H1 (cell line): ENCODE results near the gene RIMKLA. TPM values are rescaled to one million over a fixed set of nuclear protein-coding genes. Genes with fewer than 3 reads are reported as not detected.

Experiments
- CTCF ChIA-PET: fragments of 300-600 bp; sonication (Branson Sonifier 250); formaldehyde crosslinking; loops from one replicate; lab custom pipeline; 2021; ENCODE audit not compliant: partially characterized antibody; lab: Charles Lee
- POLR2A ChIA-PET: fragments of 300-600 bp; sonication (Branson Sonifier 250); formaldehyde crosslinking; loops from one replicate; lab custom pipeline; 2021; ENCODE audit warnings: inconsistent platforms; ENCODE audit not compliant: partially characterized antibody; lab: Charles Lee
- DNase-seq, 2 experiments: peaks; one replicate each; pipeline versions ENCODE4 v3.0.0 to v3.0.0-alpha.2; 2010 to 2022; ENCODE audit warnings: low spot score in 2 of 2, low read depth in 1 of 2, mixed read lengths in 1 of 2
- FAIRE-seq: peaks from 2 replicates; lab custom pipeline; 2011; peaks lifted over from hg19 to GRCh38; lab: Jason Lieb, UNC
- H2AFZ ChIP-seq: 2 replicates; pipeline ENCODE4 v1.8.1; 2012; ENCODE audit warnings: low read length, inconsistent platforms
- H2AK5ac ChIP-seq: 2 replicates; pipeline ENCODE4 v1.6.1; 2013; ENCODE audit warnings: low read depth, low read length
- H2BK120ac ChIP-seq: replicated peaks from 2 replicates; pipeline ENCODE3; 2013; ENCODE audit warnings: low read depth, low read length, inconsistent platforms
- H2BK12ac ChIP-seq: 2 replicates; pipeline ENCODE4 v1.6.1; 2013; ENCODE audit warnings: low read depth, low read length
- H2BK15ac ChIP-seq: 2 replicates; pipeline ENCODE4 v1.6.1; 2013; ENCODE audit warnings: low read length
- H2BK20ac ChIP-seq: 2 replicates; pipeline ENCODE4 v1.6.1; 2013; ENCODE audit warnings: low read length
- H2BK5ac ChIP-seq: 2 replicates; pipeline ENCODE4 v1.6.1; 2013; ENCODE audit warnings: low read depth, low read length
- H3K14ac ChIP-seq: 2 replicates; pipeline ENCODE4 v1.6.1; 2013; ENCODE audit warnings: inconsistent platforms; ENCODE audit not compliant: insufficient read length
- H3K18ac ChIP-seq: 2 replicates; pipeline ENCODE4 v1.6.1; 2013; ENCODE audit warnings: low read length; ENCODE audit errors: extremely low read depth
- H3K23ac ChIP-seq: 2 replicates; pipeline ENCODE4 v1.6.1; 2013; ENCODE audit warnings: inconsistent platforms; ENCODE audit not compliant: insufficient read length
- H3K23me2 ChIP-seq: 2 replicates; pipeline ENCODE4 v1.6.1; 2013; ENCODE audit warnings: low read depth, low read length
- H3K27ac ChIP-seq: 2 replicates; pipeline ENCODE4 v1.6.1; 2011; ENCODE audit warnings: low read depth, low read length, inconsistent platforms
- H3K27me3 ChIP-seq, 4 experiments: replicated peaks in 1 of 4; 1 replicate in 1 of 4; 2 replicates in 3 of 4; pipeline versions ENCODE4 v1.6.1 to v1.8.1; 2011 to 2013; ENCODE audit warnings: low read length in 3 of 4, mild to moderate bottlenecking in 3 of 4, inconsistent platforms in 2 of 4, mixed read lengths in 2 of 4, moderate library complexity in 1 of 4; ENCODE audit not compliant: control insufficient read depth in 3 of 4, insufficient read depth in 3 of 4; ENCODE audit errors: extremely low read depth in 1 of 4
- H3K36me3 ChIP-seq, 4 experiments: 2 replicates each; pipeline versions ENCODE4 v1.6.1 to v1.8.1; 2011 to 2013; ENCODE audit warnings: mild to moderate bottlenecking in 4 of 4, low read length in 3 of 4, moderate library complexity in 2 of 4, control low read depth in 1 of 4, inconsistent platforms in 1 of 4; ENCODE audit not compliant: insufficient read depth in 4 of 4, control insufficient read depth in 2 of 4
- H3K4ac ChIP-seq: replicated peaks from 2 replicates; pipeline ENCODE3; 2013; ENCODE audit warnings: low read length, low read depth, mixed read lengths, inconsistent platforms; ENCODE audit not compliant: insufficient read length
- H3K4me1 ChIP-seq, 4 experiments: replicated peaks in 1 of 4; 1 replicate in 1 of 4; 2 replicates in 3 of 4; pipeline versions ENCODE4 v1.6.1 to v1.8.1; 2011 to 2013; ENCODE audit warnings: low read length in 3 of 4, inconsistent platforms in 2 of 4, mixed read lengths in 1 of 4; ENCODE audit not compliant: insufficient read depth in 4 of 4, control insufficient read depth in 3 of 4
- H3K4me2 ChIP-seq, 2 experiments: 2 replicates each; pipeline versions ENCODE4 v1.6.1 to v1.8.1; 2011 to 2013; ENCODE audit warnings: low read depth in 2 of 2, low read length in 2 of 2, control low read depth in 1 of 2, inconsistent platforms in 1 of 2, mild to moderate bottlenecking in 1 of 2; ENCODE audit not compliant: insufficient read depth in 1 of 2
- H3K4me3 ChIP-seq, 4 experiments: fragments of 200-600, 300-600 bp in 1 of 4; sonication (generic), shearing (Covaris generic), sonication (Bioruptor Twin) in 1 of 4; 2 replicates each; pipeline versions ENCODE4 v1.5.1 to v1.8.1; 2011 to 2016; ENCODE audit warnings: low read length in 4 of 4, low read depth in 3 of 4, control low read depth in 2 of 4, inconsistent platforms in 2 of 4, mild to moderate bottlenecking in 2 of 4, mixed read lengths in 1 of 4, moderate library complexity in 1 of 4; ENCODE audit not compliant: insufficient read depth in 2 of 4; ENCODE audit errors: extremely low read depth in 1 of 4
- H3K56ac ChIP-seq: replicated peaks from 2 replicates; pipeline ENCODE3; 2013; ENCODE audit warnings: low read depth, mild to moderate bottlenecking, mixed read lengths, low read length, inconsistent platforms; ENCODE audit not compliant: insufficient read length
- H3K79me1 ChIP-seq: 2 replicates; pipeline ENCODE4 v1.6.1; 2013; ENCODE audit warnings: low read depth, low read length, control low read depth
- H3K79me2 ChIP-seq, 2 experiments: 2 replicates each; pipeline versions ENCODE4 v1.6.1 to v1.8.1; 2012 to 2013; ENCODE audit warnings: low read length in 2 of 2, mild to moderate bottlenecking in 2 of 2, inconsistent platforms in 1 of 2; ENCODE audit not compliant: insufficient read depth in 2 of 2, control insufficient read depth in 1 of 2
- H3K9ac ChIP-seq, 4 experiments: replicated peaks in 1 of 4; 1 replicate in 1 of 4; 2 replicates in 3 of 4; pipeline versions ENCODE4 v1.6.1 to v1.8.1; 2011 to 2013; ENCODE audit warnings: low read depth in 3 of 4, low read length in 3 of 4, control low read depth in 2 of 4, mild to moderate bottlenecking in 2 of 4, moderate library complexity in 2 of 4, inconsistent platforms in 1 of 4; ENCODE audit errors: extremely low read depth in 1 of 4
- H3K9me3 ChIP-seq, 2 experiments: 2 replicates each; pipeline versions ENCODE4 v1.6.1 to v1.8.1; 2012 to 2013; ENCODE audit warnings: mild to moderate bottlenecking in 2 of 2, moderate library complexity in 2 of 2, control low read depth in 1 of 2, inconsistent platforms in 1 of 2, low read depth in 1 of 2, low read length in 1 of 2, mixed read lengths in 1 of 2; ENCODE audit not compliant: insufficient read depth in 2 of 2
- H4K20me1 ChIP-seq, 2 experiments: replicated peaks in 1 of 2; 2 replicates each; pipeline versions ENCODE3 to v1.8.1; 2011 to 2013; ENCODE audit warnings: inconsistent platforms in 2 of 2, low read length in 2 of 2, mild to moderate bottlenecking in 1 of 2; ENCODE audit not compliant: insufficient read depth in 2 of 2, control insufficient read depth in 1 of 2
- H4K5ac ChIP-seq: 2 replicates; pipeline ENCODE4 v1.6.1; 2013; ENCODE audit warnings: low read length, low read depth, mixed read lengths, inconsistent platforms; ENCODE audit not compliant: insufficient read length
- H4K8ac ChIP-seq: 2 replicates; pipeline ENCODE4 v1.8.0; 2013; ENCODE audit warnings: mild to moderate bottlenecking, moderate library complexity, low read length, inconsistent platforms; ENCODE audit not compliant: insufficient read depth; ENCODE audit errors: extremely low read depth
- H4K91ac ChIP-seq: replicated peaks from 2 replicates; pipeline ENCODE3; 2013; ENCODE audit warnings: low read length, mixed read lengths, inconsistent platforms; ENCODE audit not compliant: insufficient read length
- CEBPB ChIP-seq: IDR thresholded peaks from 2 replicates; pipeline ENCODE4 v1.6.1; 2012; ENCODE audit warnings: low read depth, low read length
- WGBS, 2 experiments: shearing (Covaris generic) in 1 of 2; methylation state at CpG; one replicate each; pipeline versions ENCODE4 v1.1.6 to v1.1.7; 2013 to 2015; ENCODE audit warnings: low lambda C conversion rate in 2 of 2, mixed read lengths in 2 of 2, inconsistent platforms in 1 of 2, low coverage in 1 of 2, missing lambda C conversion rate in 1 of 2; ENCODE audit not compliant: insufficient replicate concordance in 2 of 2, insufficient coverage in 1 of 2, insufficient read length in 1 of 2; ENCODE audit errors: extremely low coverage in 1 of 2, missing lambda C conversion rate in 1 of 2; 5-methylcytosine and 5-hydroxymethylcytosine counted together
- polyA plus RNA-seq, 7 experiments: library from polyadenylated mRNA; depleted of rRNA in 3 of 7; stranded (reverse) in 5 of 7; unstranded in 2 of 7; fragments of >200 nt in 5 of 7; fragments of 200-250 nt in 2 of 7; gene quantifications; 1 replicate in 5 of 7; 2 replicates in 1 of 7; 4 replicates in 1 of 7; pipeline versions ENCODE4 v1.2.1 to v1.2.3, GENCODE V29; 2011 to 2013; ENCODE audit warnings: missing spikeins in 2 of 7, mixed read lengths in 2 of 7
- total RNA-seq: library from RNA; stranded (reverse); fragmentation: NEBNext Ultra II Directional; extraction: Animal tissue kit (Norgen Biotek cat#: 25700); gene quantifications from 2 replicates; pipeline ENCODE4 v1.2.1, GENCODE V29; 2021

The RIMKLA gene
- total and polyA plus RNA-seq, 2 of the 8 experiments (the other 6 are each of a cell fraction or from before 2014, with no cell fraction given) = 3.2 to 5.8 TPM

- Histone ChIP-seq H3K9me3 (no peaks in the 10 kb centered on the region), H3K27ac (no peak overlapping the region), H2AK5ac (no peak overlapping the region), H3K4me2 (peak overlapping the region in 1 of 2 experiments; percentile 9; a peak in 1 of 4 replicates), H3K23me2 (peaks cover under 1% of the 10 kb centered on the region; the same call in 1 of the 2 replicates), H4K20me1 (no peaks in the 10 kb centered on the region), H2BK120ac (no peak overlapping the region), H4K8ac (no peak overlapping the region), H3K9ac (no peak overlapping the region; a peak in 1 of 7 replicates), H3K23ac (no peak overlapping the region), H3K79me1 (no peaks in the 10 kb centered on the region), H2BK20ac (no peak overlapping the region), H2AFZ (no peak overlapping the region), H3K4ac (no peak overlapping the region), H3K18ac (no peak overlapping the region), H3K4me1 (peaks cover 2 to 10% (median 6%) of the 10 kb centered on the region in 4 experiments; a peak in 5 of 7 replicates), H3K79me2 (no peaks in the 10 kb centered on the region), H3K56ac (no peak overlapping the region), H3K27me3 (no peaks in the 10 kb centered on the region; a peak in 1 of 7 replicates), H3K4me3 (no peak overlapping the region; a peak in 1 of 8 replicates), H3K36me3 (no peaks in the 10 kb centered on the region), H4K5ac (no peak overlapping the region), H2BK15ac (no peak overlapping the region), H4K91ac (no peak overlapping the region), H2BK12ac (no peak overlapping the region), H3K14ac (no peak overlapping the region), H2BK5ac (no peak overlapping the region)
- FAIRE-seq (no peak), DNase-seq (no peak)
- ChIA-PET POLR2A (interaction anchor here (0.9 kb wide), 1 partner anchor 19 kb away, joined by 3 read pairs; no protein-coding TSS in a partner anchor), CTCF (interaction anchor here (1.0 to 1.6 kb wide), 4 partner anchors 9 to 166 kb away, joined by 3 to 5 read pairs (median 3); no protein-coding TSS in a partner anchor)
- 94% methylated on average over 1 of the region's 1 CpG; no CpG with 5 or more reads in 1 of the 2 experiments for WGBS, 2 experiments
- TF ChIP-seq CEBPB = no peak
Observed at GRCh38 chr1:42340901-42341300, 39.7 kb upstream of the RIMKLA start.
